NB4 (cell line): Measurements from ENCODE around the gene ADRM1.

Experiments
- DNase-seq: peaks from one replicate; pipeline ENCODE4 v3.0.0; 2010; ENCODE audit warnings: low read depth
- H3K4me3 ChIP-seq: one replicate; pipeline ENCODE4 v1.5.1; 2011; ENCODE audit warnings: mild to moderate bottlenecking, low read depth, low read length, moderate library complexity
- MYC ChIP-seq: IDR thresholded peaks from 2 replicates; pipeline ENCODE4 v1.6.1; 2011; ENCODE audit warnings: low read depth, low read length
- POLR2A ChIP-seq: IDR thresholded peaks from 2 replicates; pipeline ENCODE4 v1.6.1; 2011; ENCODE audit warnings: mild to moderate bottlenecking; ENCODE audit not compliant: insufficient read length; ENCODE audit errors: extremely low read depth
- TF ChIP-seq, protein P1 (sequence below): IDR thresholded peaks from one replicate; pipeline ENCODE4 v1.5.1; 2012; ENCODE audit warnings: low read depth, low read length
- TF ChIP-seq, protein P2 (sequence below): IDR thresholded peaks from 2 replicates; pipeline ENCODE4 v1.6.1; 2011; ENCODE audit warnings: low read depth, low read length

The ADRM1 gene

DNA sequence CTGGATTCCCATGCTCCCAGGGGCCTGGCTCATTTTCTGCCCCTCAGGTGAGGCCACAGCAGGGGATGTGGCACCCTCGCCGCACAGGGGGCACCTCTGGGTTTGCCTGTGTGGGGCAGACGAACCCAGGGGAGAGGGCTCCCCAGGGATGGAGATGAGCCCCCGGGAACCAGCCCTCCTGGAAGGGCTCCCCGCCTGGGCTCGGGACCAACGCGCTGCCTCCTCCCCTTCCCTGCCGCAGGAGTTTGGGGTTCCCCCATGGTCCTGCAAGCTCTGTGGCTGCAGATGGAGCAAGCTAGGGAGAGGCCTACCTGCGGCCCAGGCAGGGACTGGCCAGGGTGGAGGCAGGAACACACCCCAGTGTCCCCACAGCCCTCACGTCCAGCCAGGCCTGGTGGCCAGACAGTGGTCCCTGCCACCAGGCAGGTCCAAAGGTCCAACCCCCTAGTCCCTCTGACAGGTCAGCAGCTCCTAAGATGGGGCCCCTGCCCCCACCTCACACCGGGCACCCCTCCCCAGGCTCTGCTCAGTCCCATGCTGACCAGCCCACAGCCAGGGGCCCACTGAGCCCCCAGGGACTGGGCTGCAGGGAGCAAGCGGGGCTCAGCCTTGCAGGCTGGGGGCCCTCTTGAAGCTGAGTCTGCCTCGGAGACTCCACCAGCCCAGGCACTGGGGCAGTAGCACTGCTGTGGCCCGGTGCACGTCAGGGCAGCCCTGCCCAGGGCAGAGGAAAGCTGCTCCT lies 50.7 kb downstream of the ADRM1 start:
- TF ChIP-seq, protein P1, sequence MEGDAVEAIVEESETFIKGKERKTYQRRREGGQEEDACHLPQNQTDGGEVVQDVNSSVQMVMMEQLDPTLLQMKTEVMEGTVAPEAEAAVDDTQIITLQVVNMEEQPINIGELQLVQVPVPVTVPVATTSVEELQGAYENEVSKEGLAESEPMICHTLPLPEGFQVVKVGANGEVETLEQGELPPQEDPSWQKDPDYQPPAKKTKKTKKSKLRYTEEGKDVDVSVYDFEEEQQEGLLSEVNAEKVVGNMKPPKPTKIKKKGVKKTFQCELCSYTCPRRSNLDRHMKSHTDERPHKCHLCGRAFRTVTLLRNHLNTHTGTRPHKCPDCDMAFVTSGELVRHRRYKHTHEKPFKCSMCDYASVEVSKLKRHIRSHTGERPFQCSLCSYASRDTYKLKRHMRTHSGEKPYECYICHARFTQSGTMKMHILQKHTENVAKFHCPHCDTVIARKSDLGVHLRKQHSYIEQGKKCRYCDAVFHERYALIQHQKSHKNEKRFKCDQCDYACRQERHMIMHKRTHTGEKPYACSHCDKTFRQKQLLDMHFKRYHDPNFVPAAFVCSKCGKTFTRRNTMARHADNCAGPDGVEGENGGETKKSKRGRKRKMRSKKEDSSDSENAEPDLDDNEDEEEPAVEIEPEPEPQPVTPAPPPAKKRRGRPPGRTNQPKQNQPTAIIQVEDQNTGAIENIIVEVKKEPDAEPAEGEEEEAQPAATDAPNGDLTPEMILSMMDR, result no peak
- TF ChIP-seq POLR2A (no peak), MYC (no peak)
- TF ChIP-seq, protein P2, sequence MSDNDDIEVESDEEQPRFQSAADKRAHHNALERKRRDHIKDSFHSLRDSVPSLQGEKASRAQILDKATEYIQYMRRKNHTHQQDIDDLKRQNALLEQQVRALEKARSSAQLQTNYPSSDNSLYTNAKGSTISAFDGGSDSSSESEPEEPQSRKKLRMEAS, result no peak
- no peak for DNase-seq
- H3K4me3 ChIP-seq, result no peak overlapping the region

DNA sequence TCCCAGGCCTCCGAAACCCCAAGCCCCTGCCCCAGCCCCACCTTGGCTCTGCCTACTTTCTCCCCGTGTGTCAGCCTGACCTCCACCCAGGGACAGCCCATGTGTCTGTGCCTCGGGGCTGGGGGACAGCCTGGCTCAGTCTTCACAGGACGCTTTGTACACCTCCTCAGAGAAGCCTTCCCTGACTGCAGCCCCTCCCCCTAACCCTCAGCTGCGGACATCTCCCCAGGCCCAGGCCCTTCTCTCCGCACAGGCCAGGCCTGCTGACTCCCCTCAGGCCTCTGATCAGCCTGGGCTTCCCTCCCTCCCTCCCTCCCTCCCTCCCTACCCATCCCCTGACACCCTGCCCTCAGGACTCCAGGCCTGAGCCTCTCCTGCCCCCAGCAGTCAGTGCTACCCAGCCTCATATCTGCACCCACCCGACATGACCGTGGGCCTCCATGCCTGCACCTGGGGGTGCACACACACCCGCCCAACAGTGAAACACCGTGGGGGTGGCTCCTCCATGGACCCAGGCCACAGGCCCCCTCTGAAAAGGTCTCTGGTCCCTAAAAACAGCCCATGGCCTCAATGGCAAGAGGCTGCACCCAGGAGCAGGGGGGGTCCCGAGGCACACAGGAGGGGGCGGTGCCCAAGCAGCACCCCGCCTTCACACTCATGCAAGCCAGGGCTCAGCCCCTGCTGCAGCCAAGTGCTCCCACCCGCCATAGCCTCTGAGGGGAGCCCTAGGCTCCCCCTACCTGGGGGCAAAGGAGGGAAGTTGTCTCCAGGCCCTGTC lies 51.4 kb downstream of the ADRM1 start:
- DNase-seq, result no peak
- TF ChIP-seq, protein P1, result no peak
- TF ChIP-seq, protein P2, result no peak
- TF ChIP-seq MYC, result no peak
- TF ChIP-seq POLR2A, result no peak
- H3K4me3 ChIP-seq, result no peak overlapping the region

DNA sequence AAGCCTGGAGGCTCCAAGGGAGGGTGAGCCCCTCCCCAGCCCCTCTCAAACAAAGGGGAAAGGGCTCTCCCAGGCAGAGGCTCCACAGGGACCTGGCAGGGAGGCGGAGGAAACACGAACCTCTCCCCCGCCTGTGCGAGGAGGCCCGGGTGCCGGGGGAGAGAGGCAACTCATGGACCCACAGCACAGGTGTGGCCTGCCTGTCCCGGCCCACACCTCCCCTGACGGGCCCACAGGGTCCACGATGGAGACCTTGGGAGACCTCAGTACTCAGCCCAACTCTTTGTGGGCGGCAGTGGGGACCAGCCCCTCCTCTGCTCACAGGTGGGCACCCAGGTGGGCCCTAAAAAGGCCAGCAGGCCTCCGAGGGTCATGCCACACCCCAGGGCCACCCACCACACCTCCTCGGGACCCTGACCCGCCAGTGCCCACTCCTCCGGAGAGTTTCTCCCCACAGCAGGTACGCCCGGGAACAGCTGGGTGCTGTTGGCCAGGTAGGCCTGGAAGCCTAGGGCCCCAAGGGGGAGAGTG lies 52.1 kb downstream of the ADRM1 start:
- DNase-seq, result no peak
- TF ChIP-seq MYC (no peak), POLR2A (no peak)
- TF ChIP-seq, protein P1, result no peak
- TF ChIP-seq, protein P2, result no peak
- H3K4me3 ChIP-seq, result no peak overlapping the region

DNA sequence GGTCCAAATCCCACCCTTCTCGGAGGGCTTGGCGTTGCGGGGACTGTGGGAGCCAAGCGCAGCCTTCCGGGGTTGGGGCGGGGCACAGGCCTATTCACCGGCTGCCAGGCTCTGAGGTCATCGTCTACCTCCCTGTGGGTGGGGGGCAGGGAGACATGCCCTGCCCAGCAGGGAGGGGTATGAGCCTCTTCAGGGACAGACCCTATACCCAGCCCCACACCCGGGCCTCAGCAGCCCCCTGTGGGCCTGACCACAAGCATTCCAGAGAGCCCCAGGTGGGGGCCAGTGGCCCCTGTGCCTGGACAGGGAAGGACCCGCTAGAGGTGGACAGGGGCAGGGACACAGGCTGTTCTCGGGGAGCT lies 52.7 kb downstream of the ADRM1 start:
- no peak overlapping the region for H3K4me3 ChIP-seq
- DNase-seq, result no peak
- TF ChIP-seq POLR2A (no peak), MYC (no peak)
- TF ChIP-seq, protein P2, result no peak
- TF ChIP-seq, protein P1, result no peak

DNA sequence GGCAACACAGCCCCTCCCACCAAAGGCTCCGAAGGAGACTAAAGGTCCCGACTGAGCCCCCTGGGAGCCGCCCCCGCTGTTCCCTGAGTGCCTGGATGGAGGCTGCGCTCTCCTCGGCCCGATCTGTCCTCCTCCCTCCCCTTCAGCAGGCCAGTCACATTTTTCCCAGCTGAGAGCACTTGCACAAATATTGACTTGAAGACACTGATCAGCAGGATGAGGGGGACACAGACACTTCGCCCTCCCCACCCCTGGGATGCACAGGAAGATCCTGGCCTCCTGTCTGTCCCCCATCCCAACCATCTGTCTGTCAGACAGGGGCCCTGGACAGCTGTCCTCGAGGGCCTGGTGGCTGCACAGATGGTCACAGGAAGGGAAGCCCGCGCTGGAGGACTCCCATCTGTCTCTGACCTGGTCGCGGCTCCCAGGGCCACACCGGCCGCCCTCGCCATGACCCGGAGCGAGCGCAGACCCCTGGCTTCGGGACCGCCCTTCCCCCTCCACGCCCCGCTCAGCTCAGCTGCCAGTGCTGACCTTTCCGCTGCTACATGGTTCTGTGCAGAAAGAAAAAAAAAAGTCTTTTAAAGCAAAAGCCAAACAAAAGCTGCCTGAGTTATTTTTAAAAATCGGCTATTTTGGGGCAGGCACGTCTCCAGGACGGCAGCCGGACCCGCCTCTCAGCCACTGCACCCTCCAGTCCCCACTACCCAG lies 53.2 kb downstream of the ADRM1 start:
- DNase-seq, result no peak
- TF ChIP-seq, protein P1, result no peak
- TF ChIP-seq, protein P2, result no peak
- no peak for TF ChIP-seq MYC
- no peak for TF ChIP-seq POLR2A

More for the DNA sequence above, 53.2 kb downstream of the ADRM1 start:
- H3K4me3 ChIP-seq, result no peak overlapping the region
